K562 (cell line): ENCODE data around the gene MTF1. TPM values are rescaled to one million over a fixed set of nuclear protein-coding genes. Genes with fewer than 3 reads are reported as not detected.
A peak's percentile ranks its signal among the peaks of the same experiment; 100 is the strongest.

ENCODE experiments used
- CREB1 ChIP-seq, 2 experiments: sonication (generic) in 1 of 2; formaldehyde crosslinking in 1 of 2; IDR thresholded peaks; 2 replicates each; pipeline versions ENCODE4 v1.6.1 to v1.8.0; 2012 to 2022; ENCODE audit warnings: inconsistent platforms in 1 of 2, mild to moderate bottlenecking in 1 of 2, missing genetic modification reagents in 1 of 2, moderate library complexity in 1 of 2
- CXXC5 ChIP-seq: fragments of 250-450 bp; sonication (Bioruptor Pico); IDR thresholded peaks from 2 replicates; pipeline ENCODE4 v1.8.0; 2022; ENCODE audit warnings: inconsistent platforms, mild to moderate bottlenecking, moderate library complexity
- EGR1 ChIP-seq: fragments of 450-650 bp; conservative IDR thresholded peaks from 2 replicates; pipeline ENCODE4 v1.6.1; 2017; ENCODE audit warnings: mild to moderate bottlenecking
- ETV6 ChIP-seq, 3 experiments: fragments of 150-350 bp in 1 of 3; sonication (generic) in 1 of 3; formaldehyde crosslinking in 1 of 3; IDR thresholded peaks; 2 replicates each; pipeline versions ENCODE4 v1.6.1 to v1.8.0; 2014 to 2022; ENCODE audit warnings: borderline replicate concordance in 2 of 3, low read depth in 2 of 3, antibody characterized with exemption in 1 of 3, low read length in 1 of 3, mild to moderate bottlenecking in 1 of 3, missing genetic modification reagents in 1 of 3
- FOXJ2 ChIP-seq: fragments of 200-800 bp; sonication (Bioruptor generic); IDR thresholded peaks from 2 replicates; pipeline ENCODE4 v1.6.1; 2016; ENCODE audit warnings: missing genetic modification characterization, missing compliant biosample characterization
- HMG20B ChIP-seq: fragments of 250-450 bp; sonication (Bioruptor Pico); IDR thresholded peaks from 2 replicates; pipeline ENCODE4 v1.5.0; 2021; ENCODE audit warnings: mild to moderate bottlenecking
- MEF2D ChIP-seq: conservative IDR thresholded peaks from 2 replicates; pipeline ENCODE4 v1.6.1; 2016; ENCODE audit warnings: low read depth, missing genetic modification characterization, missing compliant biosample characterization
- MYNN ChIP-seq, 2 experiments: sonication (generic); formaldehyde crosslinking in 1 of 2; IDR thresholded peaks; 2 replicates each; pipeline versions ENCODE4 v1.5.0 to v1.6.1; 2016 to 2020; ENCODE audit warnings: antibody characterized with exemption in 1 of 2, missing genetic modification reagents in 1 of 2
- PRPF4 ChIP-seq: fragments of 200-400 bp; formaldehyde crosslinking; IDR thresholded peaks from one replicate; pipeline ENCODE4 v1.6.1; 2017; ENCODE audit warnings: low read length, low read depth, mild to moderate bottlenecking; ENCODE audit not compliant: insufficient read depth, poor library complexity, severe bottlenecking
- PTRF ChIP-seq: fragments of 450-650 bp; IDR thresholded peaks from 2 replicates; pipeline ENCODE4 v1.6.1; 2016; ENCODE audit warnings: mild to moderate bottlenecking, missing genetic modification characterization, missing compliant biosample characterization
- RB1 ChIP-seq: fragments of 450-650 bp; IDR thresholded peaks from 2 replicates; pipeline ENCODE4 v1.6.1; 2017; ENCODE audit warnings: low read depth, mild to moderate bottlenecking
- SMARCC2 ChIP-seq: fragments of 450-650 bp; IDR thresholded peaks from 2 replicates; pipeline ENCODE4 v1.6.1; 2017; ENCODE audit warnings: antibody characterized with exemption, moderate library complexity, mild to moderate bottlenecking, low read depth
- STAG1 ChIP-seq: sonication (generic); formaldehyde crosslinking; IDR thresholded peaks from 2 replicates; pipeline ENCODE4 v1.5.0; 2020; ENCODE audit warnings: missing genetic modification reagents, borderline replicate concordance
- TAF7 ChIP-seq: fragments of 450-650 bp; IDR thresholded peaks from 2 replicates; pipeline ENCODE4 v1.6.1; 2016; ENCODE audit warnings: missing genetic modification characterization, missing compliant biosample characterization
- USF1 ChIP-seq: sonication (generic); formaldehyde crosslinking; IDR thresholded peaks from 2 replicates; pipeline ENCODE4 v1.9.0; 2022; ENCODE audit warnings: mild to moderate bottlenecking, missing genetic modification reagents
- ZBTB49 ChIP-seq: sonication (generic); formaldehyde crosslinking; IDR thresholded peaks from 2 replicates; pipeline ENCODE4 v1.8.0; 2022; ENCODE audit warnings: missing genetic modification reagents, mild to moderate bottlenecking, borderline replicate concordance
- ZNF263 ChIP-seq: sonication (generic); formaldehyde crosslinking; IDR thresholded peaks from 2 replicates; pipeline ENCODE4 v1.8.0; 2022; ENCODE audit warnings: mild to moderate bottlenecking, missing genetic modification reagents, borderline replicate concordance
- ZNF584 ChIP-seq: fragments of 200-800 bp; sonication (Bioruptor generic); IDR thresholded peaks from 2 replicates; pipeline ENCODE4 v1.6.1; 2016; ENCODE audit warnings: low read depth, mild to moderate bottlenecking, missing genetic modification characterization, missing compliant biosample characterization
- ZNF589 ChIP-seq: fragments of 200-800 bp; sonication (Bioruptor generic); IDR thresholded peaks from 2 replicates; pipeline ENCODE4 v1.6.1; 2016; ENCODE audit warnings: low read depth, missing genetic modification characterization, missing compliant biosample characterization
- ZNF668 ChIP-seq: fragments of 250-450 bp; sonication (Bioruptor Pico); IDR thresholded peaks from 2 replicates; pipeline ENCODE4 v1.8.0; 2022; ENCODE audit warnings: mild to moderate bottlenecking, inconsistent platforms
- polyA plus RNA-seq, 8 experiments: library from polyadenylated mRNA; depleted of rRNA in 4 of 8; stranded (reverse) in 5 of 8; unstranded in 3 of 8; fragments of >200 nt; fragmentation: Nextera tagmentation in 2 of 8; fragmentation: Illumina TruSeq in 1 of 8; extraction: Ambion mirVana in 2 of 8; extraction: Trizol in 1 of 8; gene quantifications; 2 replicates each; pipeline versions ENCODE4 v1.2.1 to v1.2.3, GENCODE V29; 2011 to 2014; ENCODE audit warnings: inconsistent platforms in 1 of 8, missing spikeins in 1 of 8
- total RNA-seq, 7 experiments: library from RNA; depleted of rRNA in 6 of 7; stranded (reverse); fragments of >200 nt in 6 of 7; fragmentation: Illumina TruSeq in 2 of 7; extraction: Trizol in 2 of 7; gene quantifications; 2 replicates each; pipeline versions ENCODE4 v1.2.1 to v1.2.3, GENCODE V29; 2011 to 2021; ENCODE audit warnings: low replicate concordance in 1 of 7
- TF ChIP-seq, protein P1 (sequence below): sonication (generic); formaldehyde crosslinking; IDR thresholded peaks from 2 replicates; pipeline ENCODE4 v1.8.1; 2023; ENCODE audit warnings: mild to moderate bottlenecking, missing genetic modification reagents

The MTF1 gene
- total and polyA plus RNA-seq, 9 of the 15 experiments (the other 6 are each of a cell fraction or from before 2014, with no cell fraction given) = 1.1 to 12.2 (median 4.3) TPM

DNA sequence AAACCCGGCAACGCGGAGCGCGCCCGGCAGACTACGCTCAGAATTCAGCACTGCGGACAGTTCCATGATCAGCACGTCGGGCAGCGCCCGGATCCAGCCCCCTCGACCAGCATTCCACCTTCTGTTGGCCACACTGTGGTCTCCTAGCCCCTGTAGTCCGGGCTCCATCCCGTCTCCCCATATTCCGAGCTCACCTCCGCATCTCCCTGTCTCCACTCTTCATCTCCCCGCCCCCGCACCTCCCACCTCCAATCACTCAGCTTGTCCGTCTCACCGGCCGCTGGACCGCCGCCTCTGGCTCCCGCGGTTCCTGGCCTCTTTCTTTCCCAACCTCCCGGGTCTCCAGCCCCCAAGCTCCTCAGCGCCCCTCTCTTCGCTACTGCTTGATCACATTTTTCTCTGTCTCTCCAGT, 95.0 kb downstream of the MTF1 start (continued):
- TF ChIP-seq ZBTB49 (peak; percentile 99), CXXC5 (CRISPR knock-in tag) (peak; percentile 84), PRPF4 (no peak), ZNF668 (CRISPR knock-in tag) (0 out of 2 replicates have a peak, but pooled peaks have one; percentile 39), TAF7 (no peak), ZNF589 (CRISPR knock-in tag) (peak; percentile 81; the same call in 1 of the 2 replicates), ZNF584 (CRISPR knock-in tag) (peak; percentile 79), PTRF (tag) (no peak), USF1 (CRISPR knock-in tag) (peak; percentile 67), ETV6 (IDR thresholded peaks at IDR 0.05; ENCODE audit: borderline replicate concordance in 1 of 2, low read depth in 2 of 2, low read length in 1 of 2) (no peak), ETV6 (CRISPR knock-in tag; IDR thresholded peaks at IDR 0.05; ENCODE audit: borderline replicate concordance) (peak; percentile 98), FOXJ2 (tag) (peak; percentile 53; the same call in 1 of the 2 replicates), STAG1 (peak; percentile 99), CREB1 (IDR thresholded peaks at IDR 0.05) (peak; percentile 41), CREB1 (CRISPR knock-in tag; IDR thresholded peaks at IDR 0.05) (peak; percentile 83), HMG20B (CRISPR knock-in tag) (no peak), ZNF263 (peak; percentile 93), MEF2D (tag) (0 out of 2 replicates have a peak, but pooled peaks have one; percentile 29), EGR1 (peak; percentile 81), RB1 (0 out of 2 replicates have a peak, but pooled peaks have one; percentile 26), SMARCC2 (no peak), MYNN (IDR thresholded peaks at IDR 0.05) (no peak), MYNN (CRISPR knock-in tag; IDR thresholded peaks at IDR 0.05) (peak; percentile 95)
- TF ChIP-seq, protein P1, sequence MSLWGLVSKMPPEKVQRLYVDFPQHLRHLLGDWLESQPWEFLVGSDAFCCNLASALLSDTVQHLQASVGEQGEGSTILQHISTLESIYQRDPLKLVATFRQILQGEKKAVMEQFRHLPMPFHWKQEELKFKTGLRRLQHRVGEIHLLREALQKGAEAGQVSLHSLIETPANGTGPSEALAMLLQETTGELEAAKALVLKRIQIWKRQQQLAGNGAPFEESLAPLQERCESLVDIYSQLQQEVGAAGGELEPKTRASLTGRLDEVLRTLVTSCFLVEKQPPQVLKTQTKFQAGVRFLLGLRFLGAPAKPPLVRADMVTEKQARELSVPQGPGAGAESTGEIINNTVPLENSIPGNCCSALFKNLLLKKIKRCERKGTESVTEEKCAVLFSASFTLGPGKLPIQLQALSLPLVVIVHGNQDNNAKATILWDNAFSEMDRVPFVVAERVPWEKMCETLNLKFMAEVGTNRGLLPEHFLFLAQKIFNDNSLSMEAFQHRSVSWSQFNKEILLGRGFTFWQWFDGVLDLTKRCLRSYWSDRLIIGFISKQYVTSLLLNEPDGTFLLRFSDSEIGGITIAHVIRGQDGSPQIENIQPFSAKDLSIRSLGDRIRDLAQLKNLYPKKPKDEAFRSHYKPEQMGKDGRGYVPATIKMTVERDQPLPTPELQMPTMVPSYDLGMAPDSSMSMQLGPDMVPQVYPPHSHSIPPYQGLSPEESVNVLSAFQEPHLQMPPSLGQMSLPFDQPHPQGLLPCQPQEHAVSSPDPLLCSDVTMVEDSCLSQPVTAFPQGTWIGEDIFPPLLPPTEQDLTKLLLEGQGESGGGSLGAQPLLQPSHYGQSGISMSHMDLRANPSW (CRISPR knock-in tag) = peak; percentile 68; the same call in 1 of the 2 replicates
